HEK293 (cell line): Measurements from ENCODE around the gene CLDN6.

Experiments
- GLI2 ChIP-seq: fragments of 450-650 bp; formaldehyde crosslinking; IDR thresholded peaks from 2 replicates; pipeline ENCODE4; 2017; ENCODE audit warnings: missing biosample characterization, missing genetic modification characterization, low read depth, borderline replicate concordance
- KLF17 ChIP-seq: fragments of 450-650 bp; formaldehyde crosslinking; IDR thresholded peaks from 2 replicates; pipeline ENCODE4 v1.5.1; 2016; ENCODE audit warnings: missing biosample characterization, missing genetic modification characterization
- KLF7 ChIP-seq: fragments of 450-650 bp; formaldehyde crosslinking; IDR thresholded peaks from 2 replicates; pipeline ENCODE4 v1.5.1; 2016; ENCODE audit warnings: missing biosample characterization, missing genetic modification characterization, borderline replicate concordance
- OSR2 ChIP-seq: fragments of 450-650 bp; formaldehyde crosslinking; IDR thresholded peaks from 2 replicates; pipeline ENCODE4 v1.5.1; 2016; ENCODE audit warnings: missing biosample characterization, missing genetic modification characterization
- OVOL3 ChIP-seq: fragments of 450-650 bp; formaldehyde crosslinking; IDR thresholded peaks from 2 replicates; pipeline ENCODE4 v1.5.1; 2016; ENCODE audit warnings: missing biosample characterization, missing genetic modification characterization
- PRDM1 ChIP-seq: fragments of 450-650 bp; formaldehyde crosslinking; IDR thresholded peaks from 2 replicates; pipeline ENCODE4; 2016; ENCODE audit warnings: missing biosample characterization, missing genetic modification characterization
- SCRT2 ChIP-seq: fragments of 450-650 bp; formaldehyde crosslinking; IDR thresholded peaks from 2 replicates; pipeline ENCODE4 v1.5.1; 2016; ENCODE audit warnings: missing biosample characterization, missing genetic modification characterization
- TCF7L2 ChIP-seq: IDR thresholded peaks from 2 replicates; pipeline ENCODE4 v1.6.1; 2011; ENCODE audit warnings: low read depth, mild to moderate bottlenecking, inconsistent platforms, low read length, moderate library complexity, borderline replicate concordance
- YY1 ChIP-seq: fragments of 450-650 bp; formaldehyde crosslinking; IDR thresholded peaks from 2 replicates; pipeline ENCODE4 v1.5.1; 2018; ENCODE audit warnings: missing biosample characterization, missing genetic modification characterization
- ZBTB20 ChIP-seq: fragments of 450-650 bp; formaldehyde crosslinking; IDR thresholded peaks from 2 replicates; pipeline ENCODE4 v1.5.1; 2016; ENCODE audit warnings: missing biosample characterization, missing genetic modification characterization
- ZBTB7A ChIP-seq: fragments of 450-650 bp; formaldehyde crosslinking; IDR thresholded peaks from 2 replicates; pipeline ENCODE4 v1.5.1; 2016; ENCODE audit warnings: low read depth, missing biosample characterization, missing genetic modification characterization
- ZFP37 ChIP-seq: fragments of 450-650 bp; formaldehyde crosslinking; IDR thresholded peaks from 2 replicates; pipeline ENCODE4 v1.5.1; 2016; ENCODE audit warnings: missing biosample characterization, missing genetic modification characterization
- ZNF121 ChIP-seq: fragments of 450-650 bp; formaldehyde crosslinking; IDR thresholded peaks from 2 replicates; pipeline ENCODE4 v1.5.1; 2016; ENCODE audit warnings: missing biosample characterization, missing genetic modification characterization
- ZNF146 ChIP-seq: fragments of 450-650 bp; formaldehyde crosslinking; IDR thresholded peaks from 2 replicates; pipeline ENCODE4 v1.5.1; 2016; ENCODE audit warnings: missing biosample characterization, missing genetic modification characterization
- ZNF174 ChIP-seq: fragments of 450-650 bp; formaldehyde crosslinking; IDR thresholded peaks from 2 replicates; pipeline ENCODE4 v1.5.0; 2017; ENCODE audit warnings: missing biosample characterization, mild to moderate bottlenecking, missing genetic modification characterization
- ZNF184 ChIP-seq: fragments of 450-650 bp; IDR thresholded peaks from 2 replicates; pipeline ENCODE4 v1.5.1; 2018; ENCODE audit warnings: missing biosample characterization, mild to moderate bottlenecking, missing genetic modification characterization
- ZNF292 ChIP-seq: fragments of 450-650 bp; formaldehyde crosslinking; IDR thresholded peaks from 2 replicates; pipeline ENCODE4 v1.5.1; 2016; ENCODE audit warnings: low read depth, missing biosample characterization, missing genetic modification characterization, borderline replicate concordance
- ZNF391 ChIP-seq: fragments of 450-650 bp; formaldehyde crosslinking; IDR thresholded peaks from 2 replicates; pipeline ENCODE4 v1.5.1; 2016; ENCODE audit warnings: low read depth, missing biosample characterization, missing genetic modification characterization, borderline replicate concordance
- ZNF394 ChIP-seq: fragments of 450-650 bp; formaldehyde crosslinking; IDR thresholded peaks from 2 replicates; pipeline ENCODE4 v1.5.1; 2016; ENCODE audit warnings: missing biosample characterization, missing genetic modification characterization, mild to moderate bottlenecking, moderate library complexity, borderline replicate concordance
- ZNF398 ChIP-seq: fragments of 450-650 bp; formaldehyde crosslinking; IDR thresholded peaks from 2 replicates; pipeline ENCODE4 v1.5.1; 2017; ENCODE audit warnings: missing biosample characterization, missing genetic modification characterization
- ZNF48 ChIP-seq: fragments of 450-650 bp; formaldehyde crosslinking; IDR thresholded peaks from 2 replicates; pipeline ENCODE4 v1.5.1; 2016; ENCODE audit warnings: missing biosample characterization, missing genetic modification characterization
- ZNF510 ChIP-seq: fragments of 450-650 bp; formaldehyde crosslinking; IDR thresholded peaks from 2 replicates; pipeline ENCODE4 v1.5.1; 2018; ENCODE audit warnings: mild to moderate bottlenecking, missing genetic modification characterization, missing biosample characterization; ENCODE audit not compliant: insufficient replicate concordance
- ZNF518A ChIP-seq: fragments of 450-650 bp; formaldehyde crosslinking; conservative IDR thresholded peaks from 2 replicates; pipeline ENCODE4 v1.5.1; 2016; ENCODE audit warnings: low read depth, missing biosample characterization, missing genetic modification characterization
- ZNF530 ChIP-seq: fragments of 450-650 bp; formaldehyde crosslinking; IDR thresholded peaks from 2 replicates; pipeline ENCODE4 v1.5.1; 2016; ENCODE audit warnings: low read depth, missing biosample characterization, missing genetic modification characterization
- ZNF548 ChIP-seq: fragments of 450-650 bp; formaldehyde crosslinking; IDR thresholded peaks from 2 replicates; pipeline ENCODE4 v1.5.1; 2016; ENCODE audit warnings: missing biosample characterization, missing genetic modification characterization
- ZNF555 ChIP-seq: fragments of 450-650 bp; formaldehyde crosslinking; conservative IDR thresholded peaks from 2 replicates; pipeline ENCODE4 v1.5.1; 2017; ENCODE audit warnings: missing biosample characterization, mild to moderate bottlenecking, missing genetic modification characterization, inconsistent platforms
- ZNF585B ChIP-seq: fragments of 450-650 bp; formaldehyde crosslinking; IDR thresholded peaks from 2 replicates; pipeline ENCODE4 v1.5.1; 2016; ENCODE audit warnings: missing biosample characterization, missing genetic modification characterization
- ZNF639 ChIP-seq: fragments of 450-650 bp; formaldehyde crosslinking; IDR thresholded peaks from 2 replicates; pipeline ENCODE4 v1.5.1; 2016; ENCODE audit warnings: missing biosample characterization, missing genetic modification characterization
- ZNF664 ChIP-seq: fragments of 450-650 bp; formaldehyde crosslinking; IDR thresholded peaks from 2 replicates; pipeline ENCODE4 v1.5.1; 2016; ENCODE audit warnings: missing biosample characterization, missing genetic modification characterization
- ZNF747 ChIP-seq: fragments of 450-650 bp; formaldehyde crosslinking; IDR thresholded peaks from 2 replicates; pipeline ENCODE4 v1.5.1; 2016; ENCODE audit warnings: missing biosample characterization, missing genetic modification characterization
- ZNF785 ChIP-seq: fragments of 450-650 bp; formaldehyde crosslinking; IDR thresholded peaks from 2 replicates; pipeline ENCODE4 v1.5.1; 2016; ENCODE audit warnings: missing biosample characterization, missing genetic modification characterization
- ZSCAN16 ChIP-seq: fragments of 450-650 bp; formaldehyde crosslinking; IDR thresholded peaks from 2 replicates; pipeline ENCODE4 v1.5.1; 2016; ENCODE audit warnings: missing biosample characterization, missing genetic modification characterization

The CLDN6 gene

GRCh38 chr16:2968738-2969544 is 49.0 kb downstream of the CLDN6 start, which contains the start of gene PAQR4 (continued):
- peak; percentile 93 for TF ChIP-seq ZBTB7A
- no peak for TF ChIP-seq OSR2 (tag by site-specific recombination)
- TF ChIP-seq SCRT2 (tag by site-specific recombination): no peak
- no peak for TF ChIP-seq TCF7L2
- no peak for TF ChIP-seq YY1 (tag by site-specific recombination)
- no peak for TF ChIP-seq ZNF530 (tag by site-specific recombination)
- TF ChIP-seq ZBTB20: peak; percentile 71; the same call in 1 of the 2 replicates
- TF ChIP-seq ZNF785 (tag by site-specific recombination): no peak
- peak; percentile 70; the same call in 1 of the 2 replicates for TF ChIP-seq ZNF639 (tag by site-specific recombination)
- peak; percentile 80; the same call in 1 of the 2 replicates for TF ChIP-seq ZNF391 (tag by site-specific recombination)
- no peak for TF ChIP-seq ZNF747 (tag by site-specific recombination)
- no peak for TF ChIP-seq ZNF518A
- no peak for TF ChIP-seq ZNF398 (tag by site-specific recombination)
- no peak for TF ChIP-seq ZNF174 (tag by site-specific recombination)
- TF ChIP-seq KLF7 (tag by site-specific recombination): no peak
- TF ChIP-seq ZNF394 (tag by site-specific recombination): no peak
- TF ChIP-seq ZSCAN16: no peak
- TF ChIP-seq ZNF510 (tag by site-specific recombination): no peak
- no peak for TF ChIP-seq ZNF585B (tag by site-specific recombination)
- TF ChIP-seq KLF17: peak; percentile 91
- TF ChIP-seq ZNF121 (tag by site-specific recombination): no peak
- TF ChIP-seq GLI2: no peak
- no peak for TF ChIP-seq ZNF48
- no peak for TF ChIP-seq ZNF146 (tag by site-specific recombination)
- TF ChIP-seq ZNF555: no peak
- no peak for TF ChIP-seq PRDM1
- TF ChIP-seq ZNF292 (tag by site-specific recombination): no peak
- TF ChIP-seq ZNF184 (tag by site-specific recombination): no peak
- no peak for TF ChIP-seq ZNF548 (tag by site-specific recombination)
- no peak for TF ChIP-seq ZNF664 (tag by site-specific recombination)
- TF ChIP-seq OVOL3: no peak
- TF ChIP-seq ZFP37 (tag by site-specific recombination): 0 out of 2 replicates have a peak, but pooled peaks have one; percentile 49
